HG03457 (cell line): Measurements from ENCODE around the gene ERI3.

Source experiments
- ATAC-seq: cut with Tn5 transposase; IDR thresholded peaks from one replicate; pipeline ENCODE4 v1.9.1; 2021; ENCODE audit warnings: moderate number of reproducible peaks; ENCODE audit not compliant: unreplicated experiment

The ERI3 gene

GRCh38 chr1:44289530-44289929 lies 65.5 kb downstream of the ERI3 start:
- no peak for ATAC-seq

- no peak for ATAC-seq
Observed at GRCh38 chr1:44288883-44289282, 66.2 kb downstream of the ERI3 start.

GRCh38 chr1:44284184-44284583 lies 70.9 kb downstream of the ERI3 start:
- ATAC-seq: no peak

GRCh38 chr1:44283524-44284173 lies 71.4 kb downstream of the ERI3 start:
- ATAC-seq: no peak

GRCh38 chr1:44282704-44283426 lies 72.2 kb downstream of the ERI3 start:
- ATAC-seq: no peak

GRCh38 chr1:44281962-44282703 lies 72.9 kb downstream of the ERI3 start:
- no peak for ATAC-seq

- no peak for ATAC-seq
Observed at GRCh38 chr1:44276901-44277300, 78.2 kb downstream of the ERI3 start.

GRCh38 chr1:44275991-44276405 lies 79.1 kb downstream of the ERI3 start:
- ATAC-seq: no peak

GRCh38 chr1:44275296-44275962 lies 79.6 kb downstream of the ERI3 start:
- ATAC-seq: no peak

- no peak for ATAC-seq
Observed at GRCh38 chr1:44273560-44274350, 81.3 kb downstream of the ERI3 start.

GRCh38 chr1:44272992-44273391 lies 82.1 kb downstream of the ERI3 start:
- ATAC-seq: no peak

- no peak for ATAC-seq
Observed at GRCh38 chr1:44271646-44272045, 83.4 kb downstream of the ERI3 start.

- ATAC-seq: no peak
Observed at GRCh38 chr1:44270686-44271628, 84.1 kb downstream of the ERI3 start.

- ATAC-seq: no peak
Observed at GRCh38 chr1:44268054-44268453, 87.0 kb downstream of the ERI3 start.

GRCh38 chr1:44267438-44267837 lies 87.6 kb downstream of the ERI3 start:
- no peak for ATAC-seq

- ATAC-seq: no peak
Observed at GRCh38 chr1:44266400-44267344, 88.4 kb downstream of the ERI3 start.

- ATAC-seq: no peak
Observed at GRCh38 chr1:44265656-44266358, 89.2 kb downstream of the ERI3 start.

- no peak for ATAC-seq
Observed at GRCh38 chr1:44264451-44264771, 90.6 kb downstream of the ERI3 start.
